Ishikawa (cell line): Measurements from ENCODE around the gene MDM4.

Experiments
- CEBPB ChIP-seq: IDR thresholded peaks from 2 replicates; pipeline ENCODE4 v1.6.1; 2012
- CREB1 ChIP-seq: IDR thresholded peaks from 2 replicates; pipeline ENCODE4 v1.6.1; 2012; ENCODE audit warnings: low read depth
- EGR1 ChIP-seq: IDR thresholded peaks from 2 replicates; pipeline ENCODE4 v1.6.1; 2012
- EP300 ChIP-seq: IDR thresholded peaks from 2 replicates; pipeline ENCODE4 v1.6.1; 2012; ENCODE audit warnings: borderline replicate concordance
- FOXM1 ChIP-seq: IDR thresholded peaks from 2 replicates; pipeline ENCODE4 v1.6.1; 2012; ENCODE audit warnings: low read depth, borderline replicate concordance
- NFIC ChIP-seq: IDR thresholded peaks from 2 replicates; pipeline ENCODE4 v1.6.1; 2012
- RAD21 ChIP-seq: IDR thresholded peaks from 2 replicates; pipeline ENCODE4 v1.6.1; 2012; ENCODE audit warnings: low read depth
- TAF1 ChIP-seq: IDR thresholded peaks from 2 replicates; pipeline ENCODE4 v1.6.1; 2012; ENCODE audit warnings: low read depth, mild to moderate bottlenecking
- YY1 ChIP-seq: IDR thresholded peaks from 2 replicates; pipeline ENCODE4 v1.6.1; 2012; ENCODE audit warnings: low read depth
- TF ChIP-seq, protein P1 (sequence below): IDR thresholded peaks from 2 replicates; pipeline ENCODE4 v1.6.1; 2012
- TF ChIP-seq, protein P2 (sequence below): IDR thresholded peaks from 2 replicates; pipeline ENCODE4 v1.6.1; 2012; ENCODE audit warnings: low read depth, mild to moderate bottlenecking

- no peak for TF ChIP-seq CREB1
- TF ChIP-seq EP300 = no peak
- TF ChIP-seq RAD21 = no peak
- TF ChIP-seq YY1 = no peak
- TF ChIP-seq, protein P1, sequence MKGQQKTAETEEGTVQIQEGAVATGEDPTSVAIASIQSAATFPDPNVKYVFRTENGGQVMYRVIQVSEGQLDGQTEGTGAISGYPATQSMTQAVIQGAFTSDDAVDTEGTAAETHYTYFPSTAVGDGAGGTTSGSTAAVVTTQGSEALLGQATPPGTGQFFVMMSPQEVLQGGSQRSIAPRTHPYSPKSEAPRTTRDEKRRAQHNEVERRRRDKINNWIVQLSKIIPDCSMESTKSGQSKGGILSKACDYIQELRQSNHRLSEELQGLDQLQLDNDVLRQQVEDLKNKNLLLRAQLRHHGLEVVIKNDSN = no peak
- TF ChIP-seq, protein P2, sequence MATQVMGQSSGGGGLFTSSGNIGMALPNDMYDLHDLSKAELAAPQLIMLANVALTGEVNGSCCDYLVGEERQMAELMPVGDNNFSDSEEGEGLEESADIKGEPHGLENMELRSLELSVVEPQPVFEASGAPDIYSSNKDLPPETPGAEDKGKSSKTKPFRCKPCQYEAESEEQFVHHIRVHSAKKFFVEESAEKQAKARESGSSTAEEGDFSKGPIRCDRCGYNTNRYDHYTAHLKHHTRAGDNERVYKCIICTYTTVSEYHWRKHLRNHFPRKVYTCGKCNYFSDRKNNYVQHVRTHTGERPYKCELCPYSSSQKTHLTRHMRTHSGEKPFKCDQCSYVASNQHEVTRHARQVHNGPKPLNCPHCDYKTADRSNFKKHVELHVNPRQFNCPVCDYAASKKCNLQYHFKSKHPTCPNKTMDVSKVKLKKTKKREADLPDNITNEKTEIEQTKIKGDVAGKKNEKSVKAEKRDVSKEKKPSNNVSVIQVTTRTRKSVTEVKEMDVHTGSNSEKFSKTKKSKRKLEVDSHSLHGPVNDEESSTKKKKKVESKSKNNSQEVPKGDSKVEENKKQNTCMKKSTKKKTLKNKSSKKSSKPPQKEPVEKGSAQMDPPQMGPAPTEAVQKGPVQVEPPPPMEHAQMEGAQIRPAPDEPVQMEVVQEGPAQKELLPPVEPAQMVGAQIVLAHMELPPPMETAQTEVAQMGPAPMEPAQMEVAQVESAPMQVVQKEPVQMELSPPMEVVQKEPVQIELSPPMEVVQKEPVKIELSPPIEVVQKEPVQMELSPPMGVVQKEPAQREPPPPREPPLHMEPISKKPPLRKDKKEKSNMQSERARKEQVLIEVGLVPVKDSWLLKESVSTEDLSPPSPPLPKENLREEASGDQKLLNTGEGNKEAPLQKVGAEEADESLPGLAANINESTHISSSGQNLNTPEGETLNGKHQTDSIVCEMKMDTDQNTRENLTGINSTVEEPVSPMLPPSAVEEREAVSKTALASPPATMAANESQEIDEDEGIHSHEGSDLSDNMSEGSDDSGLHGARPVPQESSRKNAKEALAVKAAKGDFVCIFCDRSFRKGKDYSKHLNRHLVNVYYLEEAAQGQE = no peak
- TF ChIP-seq NFIC = no peak
- no peak for TF ChIP-seq EGR1
- TF ChIP-seq TAF1 = no peak
- no peak for TF ChIP-seq CEBPB
- no peak for TF ChIP-seq FOXM1
Measured at GRCh38 chr1:204578867-204579664, 62.9 kb downstream of the MDM4 start.
